Esophagus muscularis mucosa (tissue), 3 donors: ENCODE results near the gene PDE4A.

ENCODE experiments used
- EP300 ChIP-seq: sonication (generic); formaldehyde crosslinking; IDR thresholded peaks from one replicate; pipeline ENCODE4 v1.6.1; 2017; ENCODE audit warnings: antibody characterized with exemption
- TF ChIP-seq, protein P1 (sequence below), 3 experiments: fragments of 200-600 bp in 2 of 3; fragments of 450-650 bp in 1 of 3; sonication (generic) in 2 of 3; IDR thresholded peaks; one replicate each; pipeline ENCODE4 v1.5.1; 2017 to 2019; ENCODE audit warnings: antibody characterized with exemption in 3 of 3, mild to moderate bottlenecking in 2 of 3, moderate library complexity in 1 of 3

DNA sequence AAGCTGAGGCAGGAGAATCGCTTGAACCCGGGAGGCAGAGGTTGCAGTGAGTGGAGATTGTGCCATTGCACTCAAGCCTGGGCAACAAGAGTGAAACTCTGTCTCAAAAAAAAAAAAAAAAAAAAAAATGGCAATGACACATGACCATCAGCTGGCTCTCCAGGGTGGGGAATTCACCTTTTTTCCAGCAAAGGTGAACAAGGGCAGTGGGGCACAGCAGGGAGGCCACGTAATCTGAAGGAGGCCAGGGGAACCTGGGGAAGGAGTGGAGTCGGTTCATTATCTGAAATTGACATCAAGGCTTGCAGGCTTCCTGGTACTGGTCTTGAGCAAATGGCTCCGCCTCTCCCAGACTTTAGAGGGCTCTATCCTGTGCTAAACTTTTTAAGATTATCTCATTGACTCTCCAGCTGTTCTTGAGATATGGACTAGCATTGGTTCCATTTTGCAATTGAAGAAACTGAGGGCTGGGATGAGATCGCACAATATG is 54.7 kb downstream of the PDE4A start:
- TF ChIP-seq, protein P1, sequence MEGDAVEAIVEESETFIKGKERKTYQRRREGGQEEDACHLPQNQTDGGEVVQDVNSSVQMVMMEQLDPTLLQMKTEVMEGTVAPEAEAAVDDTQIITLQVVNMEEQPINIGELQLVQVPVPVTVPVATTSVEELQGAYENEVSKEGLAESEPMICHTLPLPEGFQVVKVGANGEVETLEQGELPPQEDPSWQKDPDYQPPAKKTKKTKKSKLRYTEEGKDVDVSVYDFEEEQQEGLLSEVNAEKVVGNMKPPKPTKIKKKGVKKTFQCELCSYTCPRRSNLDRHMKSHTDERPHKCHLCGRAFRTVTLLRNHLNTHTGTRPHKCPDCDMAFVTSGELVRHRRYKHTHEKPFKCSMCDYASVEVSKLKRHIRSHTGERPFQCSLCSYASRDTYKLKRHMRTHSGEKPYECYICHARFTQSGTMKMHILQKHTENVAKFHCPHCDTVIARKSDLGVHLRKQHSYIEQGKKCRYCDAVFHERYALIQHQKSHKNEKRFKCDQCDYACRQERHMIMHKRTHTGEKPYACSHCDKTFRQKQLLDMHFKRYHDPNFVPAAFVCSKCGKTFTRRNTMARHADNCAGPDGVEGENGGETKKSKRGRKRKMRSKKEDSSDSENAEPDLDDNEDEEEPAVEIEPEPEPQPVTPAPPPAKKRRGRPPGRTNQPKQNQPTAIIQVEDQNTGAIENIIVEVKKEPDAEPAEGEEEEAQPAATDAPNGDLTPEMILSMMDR (IDR thresholded peaks at IDR 0.05): no peak
- TF ChIP-seq EP300: no peak
